GM12878 (cell line): ENCODE data around the gene TRIM25. TPM values are rescaled to one million over a fixed set of nuclear protein-coding genes. Genes with fewer than 3 reads are reported as not detected.

Experiments used
- ATAC-seq: fragments of 200-7000 bp; cut with Tn5 transposase; 3 replicates; pipeline ENCODE4 v1.9.1; 2020; ENCODE audit warnings: mild to moderate bottlenecking, moderate library complexity
- BruUV-seq: library from RNA; stranded (reverse); fragments of 400-500 nt; replicated peaks from 2 replicates; lab custom pipeline; 2021; lab: Mats Ljungman, UMichigan
- CTCF ChIA-PET: fragments of 300-600 bp; sonication (Branson Sonifier 250); formaldehyde crosslinking; extraction: SDS; loops from one replicate; lab custom pipeline; 2021; ENCODE audit warnings: inconsistent platforms; lab: Yijun Ruan, JAX
- POLR2A ChIA-PET: fragments of 350-600 bp; formaldehyde crosslinking; extraction: SDS; loops from one replicate; lab custom pipeline; 2021; ENCODE audit warnings: inconsistent platforms; lab: Charles Lee
- RAD21 ChIA-PET: fragments of 300-600 bp; sonication (Branson Sonifier 250); formaldehyde crosslinking; loops from one replicate; lab custom pipeline; 2023; ENCODE audit warnings: antibody characterized with exemption; ENCODE audit not compliant: unreplicated experiment; lab: Charles Lee
- SMC1A ChIA-PET: fragments of 300-600 bp; sonication (Branson Sonifier 250); formaldehyde crosslinking; loops from one replicate; lab custom pipeline; 2023; ENCODE audit not compliant: unreplicated experiment, uncharacterized antibody; lab: Charles Lee
- DNase-seq: peaks from one replicate; pipeline ENCODE4 v3.0.0-alpha.2; 2011; ENCODE audit warnings: low read depth, low spot score
- FAIRE-seq: peaks from 3 replicates; lab custom pipeline; 2011; peaks lifted over from hg19 to GRCh38; lab: Jason Lieb, UNC
- H2AFZ ChIP-seq: 2 replicates; pipeline ENCODE4 v1.6.0; 2011; ENCODE audit warnings: low read depth, low read length, control low read depth; ENCODE audit not compliant: control insufficient read depth
- H3K27ac ChIP-seq: 2 replicates; pipeline ENCODE4 v1.5.1; 2011; ENCODE audit warnings: control low read depth; ENCODE audit not compliant: control insufficient read depth, insufficient read depth
- H3K27me3 ChIP-seq, 2 experiments: replicated peaks in 1 of 2; 2 replicates each; pipeline versions ENCODE4 v1.6.0 to v1.6.1; 2011; ENCODE audit warnings: low read length in 1 of 2; ENCODE audit not compliant: control insufficient read depth in 2 of 2, insufficient read depth in 2 of 2
- H3K36me3 ChIP-seq, 2 experiments: 2 replicates each; pipeline ENCODE4 v1.5.1; 2011; ENCODE audit warnings: low read length in 1 of 2; ENCODE audit not compliant: control insufficient read depth in 2 of 2, insufficient read depth in 2 of 2
- H3K4me1 ChIP-seq: 2 replicates; pipeline ENCODE4 v1.6.1; 2011; ENCODE audit warnings: mild to moderate bottlenecking, low read length, moderate library complexity, mixed read lengths; ENCODE audit not compliant: control insufficient read depth, insufficient read depth
- H3K4me2 ChIP-seq: 2 replicates; pipeline ENCODE4 v1.6.0; 2011; ENCODE audit warnings: control low read depth; ENCODE audit not compliant: control insufficient read depth, insufficient read depth
- H3K4me3 ChIP-seq: fragments of 200-600 bp; sonication (generic); 2 replicates; pipeline ENCODE4 v1.5.1; 2016
- H3K79me2 ChIP-seq: 2 replicates; pipeline ENCODE4 v1.6.0; 2011; ENCODE audit warnings: low read length; ENCODE audit not compliant: control insufficient read depth, insufficient read depth
- H3K9ac ChIP-seq: 2 replicates; pipeline ENCODE4 v1.8.0; 2011; ENCODE audit warnings: low read length, control low read depth, mixed read lengths; ENCODE audit not compliant: control insufficient read depth, insufficient read depth
- H3K9me3 ChIP-seq: replicated peaks from 3 replicates; pipeline ENCODE4 v1.5.1; 2011; ENCODE audit warnings: mild to moderate bottlenecking, low read length; ENCODE audit not compliant: control insufficient read depth, insufficient read depth
- H4K20me1 ChIP-seq: 2 replicates; pipeline ENCODE4 v1.6.0; 2011; ENCODE audit not compliant: control insufficient read depth, insufficient read depth
- ATF3 ChIP-seq: IDR thresholded peaks from 2 replicates; pipeline ENCODE4 v1.6.1; 2011; ENCODE audit warnings: low read depth, mild to moderate bottlenecking, low read length, moderate library complexity, borderline replicate concordance; ENCODE audit errors: extremely low read depth
- BACH1 ChIP-seq: fragments of 450-650 bp; IDR thresholded peaks from 2 replicates; pipeline ENCODE4 v1.6.1; 2017; ENCODE audit warnings: mild to moderate bottlenecking, borderline replicate concordance
- BMI1 ChIP-seq: fragments of 450-650 bp; IDR thresholded peaks from 2 replicates; pipeline ENCODE4 v1.6.1; 2016; ENCODE audit warnings: mild to moderate bottlenecking, moderate library complexity, borderline replicate concordance
- CBX5 ChIP-seq: sonication (generic); IDR thresholded peaks from 2 replicates; pipeline ENCODE4 v1.6.1; 2016; ENCODE audit warnings: low read depth, moderate library complexity, mild to moderate bottlenecking, inconsistent platforms
- CTCF ChIP-seq, 3 experiments: IDR thresholded peaks in 2 of 3; conservative IDR thresholded peaks in 1 of 3; 2 replicates each; pipeline ENCODE4 v1.5.1; 2011; ENCODE audit warnings: low read depth in 3 of 3, low read length in 3 of 3, mild to moderate bottlenecking in 3 of 3, control low read depth in 2 of 3, moderate library complexity in 2 of 3, inconsistent platforms in 1 of 3, mixed read lengths in 1 of 3; ENCODE audit not compliant: control insufficient read depth in 2 of 3, insufficient read depth in 1 of 3; ENCODE audit errors: extremely low read depth in 1 of 3
- E4F1 ChIP-seq: fragments of 450-650 bp; IDR thresholded peaks from 2 replicates; pipeline ENCODE4 v1.6.1; 2018; ENCODE audit warnings: borderline replicate concordance, mild to moderate bottlenecking; ENCODE audit not compliant: partially characterized antibody
- JUNB ChIP-seq: IDR thresholded peaks from 2 replicates; pipeline ENCODE4 v1.6.1; 2016; ENCODE audit warnings: antibody characterized with exemption, mild to moderate bottlenecking
- NR2C2 ChIP-seq: IDR thresholded peaks from 2 replicates; pipeline ENCODE4 v1.6.1; 2011; ENCODE audit warnings: borderline replicate concordance, low read depth; ENCODE audit not compliant: control insufficient read depth, insufficient read length
- REST ChIP-seq: IDR thresholded peaks from 2 replicates; pipeline ENCODE4 v1.6.1; 2012; ENCODE audit warnings: mild to moderate bottlenecking, low read depth, low read length
- SP1 ChIP-seq: IDR thresholded peaks from one replicate; pipeline ENCODE4 v1.6.1; 2011; ENCODE audit warnings: low read depth, low read length
- TCF3 ChIP-seq: IDR thresholded peaks from 2 replicates; pipeline ENCODE4 v1.6.1; 2012; ENCODE audit warnings: low read depth, mild to moderate bottlenecking, low read length, borderline replicate concordance; ENCODE audit not compliant: insufficient read depth
- ZBED1 ChIP-seq: IDR thresholded peaks from 2 replicates; pipeline ENCODE4 v1.6.1; 2016; ENCODE audit warnings: borderline replicate concordance
- WGBS: methylation state at CpG from one replicate; pipeline ENCODE4 v1.1.6; 2016; ENCODE audit warnings: low lambda C conversion rate; ENCODE audit not compliant: insufficient replicate concordance, insufficient coverage; ENCODE audit errors: missing lambda C conversion rate; 5-methylcytosine and 5-hydroxymethylcytosine counted together
- in situ Hi-C: fragments of 300-500 bp; cut with MboI; formaldehyde crosslinking; loops from 9 replicates; pipeline ENCODE4 v1.14.3; 2018; ENCODE audit warnings: mixed read lengths
- intact Hi-C: fragments of 100-400 bp; cut with micrococcal nuclease; formaldehyde crosslinking; loops from one replicate; pipeline ENCODE4 v1.14.2; 2022; ENCODE audit not compliant: unreplicated experiment
- polyA plus RNA-seq, 11 experiments: library from polyadenylated mRNA; depleted of rRNA in 4 of 11; unstranded in 6 of 11; stranded (reverse) in 5 of 11; fragments of >200 nt; fragmentation: Nextera tagmentation in 4 of 11; fragmentation: Illumina TruSeq in 1 of 11; extraction: Ambion mirVana in 4 of 11; extraction: Trizol in 1 of 11; gene quantifications; 1 replicate in 1 of 11; 2 replicates in 10 of 11; pipeline versions ENCODE4 v1.2.1 to v1.2.3, GENCODE V29; 2011 to 2016; ENCODE audit warnings: inconsistent platforms in 2 of 11, missing spikeins in 2 of 11, low read depth in 1 of 11
- total RNA-seq, 4 experiments: library from RNA; depleted of rRNA in 3 of 4; stranded (reverse); fragments of >200 nt in 3 of 4; fragmentation: Illumina TruSeq in 1 of 4; extraction: Trizol in 1 of 4; gene quantifications; 2 replicates each; pipeline versions ENCODE4 v1.2.1 to v1.2.3, GENCODE V29; 2013 to 2021

Gene TRIM25
- total and polyA plus RNA-seq, 10 of the 15 experiments (the other 5 are each of a cell fraction or from before 2014, with no cell fraction given): 10.5 to 123 (median 51.3) TPM

- intact Hi-C loops: no loop called here
- DNase-seq (no peak), ATAC-seq (no peak), FAIRE-seq (no peak)
- no peaks in the 10 kb centered on the region; the same call in 1 of the 2 replicates for H4K20me1 ChIP-seq
- H3K4me1 ChIP-seq: peaks cover 6% of the 10 kb centered on the region
- 97% methylated on average over 7 of the region's 7 CpGs for WGBS
- H3K4me3 ChIP-seq: no peak overlapping the region
- SMC1A ChIA-PET: interaction anchor here (1.0 to 1.3 kb wide), 3 partner anchors 10 to 40 kb away, joined by 3 to 4 read pairs (median 3); no protein-coding TSS in a partner anchor
- H2AFZ ChIP-seq: no peak overlapping the region
- peaks cover 49 to 68% of the 10 kb centered on the region in 2 experiments for H3K36me3 ChIP-seq
- H3K27me3 ChIP-seq: no peaks in the 10 kb centered on the region
- no peak overlapping the region for H3K9ac ChIP-seq
- BruUV-seq: no TSS peak
- no peak overlapping the region for H3K27ac ChIP-seq
- RAD21 ChIA-PET: no interaction called here
- in situ Hi-C loops: no loop called here
- H3K9me3 ChIP-seq: peaks cover 22% of the 10 kb centered on the region; the same call in 2 of the 3 replicates
- CTCF ChIA-PET: interaction anchor here (0.8 to 1.4 kb wide), 2 partner anchors 11 to 20 kb away, joined by 3 to 4 read pairs; no protein-coding TSS in a partner anchor
- H3K79me2 ChIP-seq: no peaks in the 10 kb centered on the region; the same call in 1 of the 2 replicates
- POLR2A ChIA-PET: no interaction called here
- no peak overlapping the region for H3K4me2 ChIP-seq
- no peak for TF ChIP-seq BACH1
- no peak for TF ChIP-seq BMI1
- no peak for TF ChIP-seq ATF3
- no peak for TF ChIP-seq TCF3
- no peak for TF ChIP-seq REST
- no peak for TF ChIP-seq JUNB
- TF ChIP-seq E4F1: no peak
- no peak for TF ChIP-seq CTCF (IDR thresholded peaks at IDR 0.05 in 2 of 3, conservative IDR thresholded peaks at IDR 0.05 in 1 of 3; ENCODE audit: control insufficient read depth in 2 of 3, extremely low read depth in 1 of 3, insufficient read depth in 1 of 3, low read depth in 3 of 3, low read length in 3 of 3)
- no peak for TF ChIP-seq ZBED1
- TF ChIP-seq NR2C2: no peak
- no peak for TF ChIP-seq SP1
- TF ChIP-seq CBX5: no peak
Measured at GRCh38 chr17:56890906-56891674, 22.8 kb downstream of the TRIM25 start.
